ENCODE data around the gene ASB12.
"Not testable (repeated sequence)": the region's sequence is repeated elsewhere in the genome, so short reads cannot be mapped to it uniquely, and the experiment has no call there.

The ASB12 gene, protein sequence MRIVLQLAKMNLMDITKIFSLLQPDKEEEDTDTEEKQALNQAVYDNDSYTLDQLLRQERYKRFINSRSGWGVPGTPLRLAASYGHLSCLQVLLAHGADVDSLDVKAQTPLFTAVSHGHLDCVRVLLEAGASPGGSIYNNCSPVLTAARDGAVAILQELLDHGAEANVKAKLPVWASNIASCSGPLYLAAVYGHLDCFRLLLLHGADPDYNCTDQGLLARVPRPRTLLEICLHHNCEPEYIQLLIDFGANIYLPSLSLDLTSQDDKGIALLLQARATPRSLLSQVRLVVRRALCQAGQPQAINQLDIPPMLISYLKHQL

GRCh38 chrX:64230123-64230970 is at the start of gene ASB12:
Gene ASB12, minus strand, starts transcription at chrX:64230607. Its CDS starts 4,957 bp downstream, at chrX:64225650.
- no peak for DNase-seq

DNA sequence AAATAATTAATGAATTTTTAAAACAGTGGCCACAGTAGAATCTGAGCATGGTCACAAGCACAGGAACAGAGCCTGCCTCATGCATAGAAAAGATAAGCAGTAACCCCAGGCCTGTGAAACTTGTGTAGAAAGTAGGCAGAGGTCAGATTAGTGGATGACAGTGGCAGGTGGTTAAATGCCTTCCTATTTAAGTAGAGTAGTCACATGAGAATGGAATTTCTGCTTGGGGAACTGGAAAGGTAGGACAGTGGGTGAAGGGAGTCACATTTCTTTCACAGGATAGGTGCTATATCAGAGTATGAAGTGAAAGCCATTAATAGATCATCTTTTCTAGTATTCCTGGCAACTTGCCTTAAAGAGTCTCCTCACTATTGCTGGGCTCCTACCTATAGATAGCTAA is 34.9 kb upstream of the ASB12 start:
- DNase-seq, result no peak

DNA sequence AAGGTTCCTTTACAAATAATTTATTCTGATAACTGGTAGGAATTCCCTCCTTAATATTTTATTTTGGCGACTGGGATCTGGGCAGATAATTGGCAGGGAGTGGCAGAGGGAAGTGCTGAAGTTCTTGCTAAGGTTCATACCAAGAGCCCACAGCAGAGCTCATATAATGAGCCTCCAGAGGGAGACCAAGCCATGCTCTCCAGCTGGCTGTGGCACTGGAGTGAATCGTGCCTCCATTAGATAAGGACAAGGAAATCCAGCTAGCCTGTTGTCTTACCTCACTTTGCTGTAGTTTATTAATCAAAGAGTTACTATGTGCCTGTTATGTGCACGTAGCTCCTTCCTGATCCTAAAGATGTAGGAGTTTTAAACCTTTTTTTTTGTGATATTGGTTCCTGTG is 1.3 kb downstream of the ASB12 start:
- DNase-seq, result no peak

- DNase-seq, result no peak
Observed at GRCh38 chrX:64218023-64218422, 12.4 kb downstream of the ASB12 start.

DNA sequence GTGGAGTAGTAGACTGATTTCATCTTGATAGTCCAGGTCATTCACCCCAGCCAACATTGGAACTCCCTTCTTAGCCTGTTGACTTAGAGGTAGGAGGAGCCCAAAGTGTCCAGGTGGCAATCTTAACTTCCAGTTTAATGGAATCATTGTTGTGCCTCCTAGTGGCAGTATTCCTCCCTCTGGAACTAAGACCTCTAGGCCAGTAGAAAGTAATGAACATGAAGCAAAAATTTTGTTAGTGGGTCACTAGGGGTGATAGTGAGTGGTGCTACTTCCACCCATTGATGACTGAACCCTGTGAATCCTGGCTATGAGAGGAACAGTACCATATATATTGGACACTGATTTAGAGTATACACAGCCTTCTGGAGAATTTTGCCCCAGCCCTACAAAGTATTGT is 16.4 kb downstream of the ASB12 start:
- DNase-seq, result not testable (repeated sequence)

GRCh38 chrX:64206556-64207162 is 23.7 kb downstream of the ASB12 start:
- DNase-seq, result no peak

- DNase-seq, result peak; percentile 94
Observed at GRCh38 chrX:64205735-64206501, 24.5 kb downstream of the ASB12 start.

DNA sequence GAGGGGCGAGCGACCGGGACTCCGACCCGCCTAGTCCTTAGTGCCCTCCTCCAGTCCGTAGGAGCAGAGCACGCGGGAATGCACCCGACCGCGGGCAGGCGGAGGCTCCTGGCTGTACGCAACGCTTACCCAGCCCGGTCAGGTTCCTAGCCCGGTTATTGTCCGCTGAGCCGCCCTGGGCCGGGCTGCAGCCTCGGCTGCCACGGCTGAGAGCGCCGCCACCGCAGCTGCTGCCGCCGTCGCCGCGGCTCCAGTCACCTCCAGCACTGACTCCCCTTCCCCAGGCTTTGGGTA is 25.0 kb downstream of the ASB12 start, which contains the start of gene AMER1:
Gene AMER1, minus strand, starts transcription at position 268 of the 294 bp plus-strand sequence. CDS start 12,422 bp downstream, outside the sequence.
- no peak for DNase-seq

- peak; percentile 66 for DNase-seq
Observed at GRCh38 chrX:64204701-64205440, 25.5 kb downstream of the ASB12 start.

DNA sequence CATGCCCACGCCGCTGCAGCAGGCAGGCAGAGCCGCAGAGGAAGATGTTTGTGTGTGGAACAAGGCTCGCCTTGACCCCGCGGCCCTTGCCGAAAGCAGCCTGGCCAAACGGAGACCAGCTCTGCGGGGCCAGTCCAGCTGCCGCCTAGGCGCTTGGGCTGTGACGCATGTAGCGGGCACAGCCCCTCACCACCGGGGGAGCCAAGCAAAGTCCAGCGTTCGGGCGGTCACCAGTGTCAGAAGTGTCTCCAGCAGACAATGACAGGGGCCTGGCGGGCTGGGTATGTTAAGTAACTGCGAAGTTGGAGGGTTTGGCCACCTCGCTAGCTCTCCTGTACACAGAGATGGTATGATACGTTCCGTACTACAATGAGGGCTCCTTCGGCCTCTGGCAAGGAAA is 26.2 kb downstream of the ASB12 start:
- DNase-seq, result no peak

DNA sequence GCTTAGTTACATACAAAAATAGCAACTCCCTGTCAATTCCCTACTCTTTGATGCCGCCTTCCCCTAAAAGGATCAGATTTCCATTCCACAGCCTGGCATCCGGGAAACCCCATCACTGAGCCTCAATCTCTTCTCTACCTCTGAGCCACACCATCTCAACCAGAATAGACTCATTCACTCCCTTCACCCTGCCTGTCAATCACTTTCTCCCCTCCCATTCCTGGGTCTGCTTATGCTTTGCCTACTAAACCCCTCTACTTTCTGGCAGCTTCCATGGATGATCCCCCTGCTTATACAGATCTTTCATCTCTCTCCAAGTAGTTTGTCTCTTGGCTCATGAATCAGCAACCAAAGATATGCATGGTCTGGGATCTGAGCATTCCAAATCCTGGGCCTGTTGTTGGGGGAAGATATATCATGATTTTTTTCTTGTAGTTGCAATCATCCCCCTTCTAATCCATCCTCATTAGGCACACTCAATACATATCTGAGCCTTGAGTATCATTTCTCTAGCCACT is 27.5 kb downstream of the ASB12 start:
- no peak for DNase-seq

DNA sequence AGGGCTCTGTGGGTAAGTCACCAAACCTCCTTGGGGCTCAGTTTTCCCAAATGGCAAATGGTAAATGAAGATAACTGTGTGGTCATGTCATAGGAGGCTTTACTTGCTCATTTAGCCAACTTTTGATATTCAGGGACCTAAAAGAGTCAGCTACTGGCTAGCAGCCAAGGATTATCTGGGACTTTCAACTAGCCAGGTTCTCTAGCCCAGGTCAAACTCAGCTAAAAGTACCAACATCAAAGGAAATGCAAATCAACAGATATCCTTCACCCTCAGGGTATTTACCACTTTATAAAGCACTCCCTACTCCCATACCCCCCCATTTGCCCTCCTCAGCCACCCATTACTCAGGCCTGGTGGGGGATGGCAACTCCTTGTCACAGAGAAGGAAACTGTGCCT is 32.4 kb downstream of the ASB12 start:
- DNase-seq, result no peak

DNA sequence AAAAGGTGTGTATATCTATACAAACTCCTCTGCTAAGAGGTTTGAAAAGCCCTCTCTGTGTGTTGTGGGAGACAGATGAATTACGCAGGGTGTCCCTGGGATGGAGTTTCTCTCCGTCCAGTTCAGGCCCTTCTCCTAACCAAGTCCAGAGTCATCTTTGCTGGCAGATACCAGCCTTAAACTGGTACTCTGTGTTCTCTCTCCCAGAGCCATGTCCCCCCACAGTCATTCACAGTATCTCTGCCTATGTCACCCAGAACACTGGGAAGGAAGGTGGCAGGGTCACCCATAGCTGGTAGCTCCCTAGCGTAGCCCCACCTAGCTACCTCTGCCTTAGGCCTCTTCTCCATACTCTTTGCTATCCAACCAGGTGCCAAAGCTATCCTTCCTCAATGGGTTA is 33.8 kb downstream of the ASB12 start:
- DNase-seq, result no peak

DNA sequence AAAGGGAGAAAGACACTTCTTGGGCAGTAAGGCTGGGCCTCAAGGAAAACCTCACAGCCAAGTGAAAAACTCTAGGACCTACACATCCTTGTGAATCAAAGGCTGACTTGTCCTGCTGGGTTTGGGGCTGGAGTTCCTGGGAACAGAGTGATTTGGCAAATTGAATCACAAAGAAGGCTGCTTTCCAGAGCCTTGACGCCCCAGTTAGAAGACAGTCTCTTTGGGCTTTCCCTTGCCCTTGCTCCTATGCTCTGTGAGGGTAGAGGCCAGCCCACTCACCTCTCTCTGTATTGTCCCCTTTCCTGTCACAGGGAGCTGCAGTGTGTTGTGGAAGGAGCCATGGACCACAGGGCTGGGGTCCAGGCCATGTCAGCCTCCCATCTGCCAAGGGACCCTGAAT is 34.5 kb downstream of the ASB12 start:
- no peak for DNase-seq

- DNase-seq, result no peak
Observed at GRCh38 chrX:64192673-64193072, 37.7 kb downstream of the ASB12 start.

DNA sequence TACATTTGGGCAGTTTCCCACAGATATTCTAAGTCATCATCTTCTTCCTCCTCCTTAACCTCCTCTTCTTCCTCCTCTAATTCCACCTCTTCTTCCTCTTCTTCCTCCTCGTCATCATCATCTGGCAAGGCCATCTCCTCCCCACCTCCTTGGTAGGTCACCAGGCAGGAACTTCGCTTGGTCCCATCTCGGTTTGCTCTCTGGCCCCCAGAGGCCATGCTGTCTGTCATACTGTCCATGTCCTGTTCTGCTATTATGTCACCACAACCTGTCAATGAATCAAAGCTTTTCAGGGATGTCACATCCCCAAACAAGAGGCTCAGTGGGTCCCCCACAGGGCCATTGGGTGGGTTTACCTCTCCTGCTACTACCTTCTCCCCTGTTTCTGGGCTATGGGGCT is 38.4 kb downstream of the ASB12 start:
- no peak for DNase-seq

- no peak for DNase-seq
Observed at GRCh38 chrX:64191281-64192010, 39.0 kb downstream of the ASB12 start.

GRCh38 chrX:64190136-64190740 is 40.2 kb downstream of the ASB12 start:
- no peak for DNase-seq

- no peak for DNase-seq
Observed at GRCh38 chrX:64188901-64189300, 41.5 kb downstream of the ASB12 start.

- DNase-seq, result no peak
Observed at GRCh38 chrX:64187762-64188150, 42.7 kb downstream of the ASB12 start.

All from NCI-H1436 (cell line).